Measurements from ENCODE around the gene GMNN. TPM values are rescaled to one million over a fixed set of nuclear protein-coding genes. Genes with fewer than 3 reads are reported as not detected.

GMNN gene
- total RNA-seq, 6 experiments from 2014 or later: 17.2 to 33.3 (median 27.4) TPM

- Mint-ChIP-seq H3K36me3 (ENCODE audit: low read depth) (0 out of 2 replicates have a peak, but pooled peaks cover 5% of the 10 kb centered on the region), H3K4me3 (no peak overlapping the region), H3K27ac (no peak overlapping the region), H3K27me3 (ENCODE audit: insufficient read depth) (no peaks in the 10 kb centered on the region; the same call in none of the 2 replicates), H3K9me3 (peaks cover 6% of the 10 kb centered on the region; the same call in 1 of the 2 replicates), H3K4me1 (ENCODE audit: low read depth) (no peaks in the 10 kb centered on the region)
- DNase-seq: no peak
- TF ChIP-seq, protein P1, sequence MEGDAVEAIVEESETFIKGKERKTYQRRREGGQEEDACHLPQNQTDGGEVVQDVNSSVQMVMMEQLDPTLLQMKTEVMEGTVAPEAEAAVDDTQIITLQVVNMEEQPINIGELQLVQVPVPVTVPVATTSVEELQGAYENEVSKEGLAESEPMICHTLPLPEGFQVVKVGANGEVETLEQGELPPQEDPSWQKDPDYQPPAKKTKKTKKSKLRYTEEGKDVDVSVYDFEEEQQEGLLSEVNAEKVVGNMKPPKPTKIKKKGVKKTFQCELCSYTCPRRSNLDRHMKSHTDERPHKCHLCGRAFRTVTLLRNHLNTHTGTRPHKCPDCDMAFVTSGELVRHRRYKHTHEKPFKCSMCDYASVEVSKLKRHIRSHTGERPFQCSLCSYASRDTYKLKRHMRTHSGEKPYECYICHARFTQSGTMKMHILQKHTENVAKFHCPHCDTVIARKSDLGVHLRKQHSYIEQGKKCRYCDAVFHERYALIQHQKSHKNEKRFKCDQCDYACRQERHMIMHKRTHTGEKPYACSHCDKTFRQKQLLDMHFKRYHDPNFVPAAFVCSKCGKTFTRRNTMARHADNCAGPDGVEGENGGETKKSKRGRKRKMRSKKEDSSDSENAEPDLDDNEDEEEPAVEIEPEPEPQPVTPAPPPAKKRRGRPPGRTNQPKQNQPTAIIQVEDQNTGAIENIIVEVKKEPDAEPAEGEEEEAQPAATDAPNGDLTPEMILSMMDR (IDR thresholded peaks at IDR 0.05): no peak
Observed at GRCh38 chr6:24755279-24755678, 19.5 kb upstream of the GMNN start.

- Mint-ChIP-seq H3K27me3 (ENCODE audit: insufficient read depth) (no peaks in the 10 kb centered on the region; the same call in none of the 2 replicates), H3K36me3 (ENCODE audit: low read depth) (no peaks in the 10 kb centered on the region), H3K9me3 (peaks cover 6% of the 10 kb centered on the region; the same call in 1 of the 2 replicates), H3K27ac (no peak overlapping the region), H3K4me3 (no peak overlapping the region), H3K4me1 (ENCODE audit: low read depth) (no peaks in the 10 kb centered on the region)
- TF ChIP-seq, protein P1 (IDR thresholded peaks at IDR 0.05): no peak
- no peak for DNase-seq
Observed at GRCh38 chr6:24757611-24758010, 17.1 kb upstream of the GMNN start.

DNA sequence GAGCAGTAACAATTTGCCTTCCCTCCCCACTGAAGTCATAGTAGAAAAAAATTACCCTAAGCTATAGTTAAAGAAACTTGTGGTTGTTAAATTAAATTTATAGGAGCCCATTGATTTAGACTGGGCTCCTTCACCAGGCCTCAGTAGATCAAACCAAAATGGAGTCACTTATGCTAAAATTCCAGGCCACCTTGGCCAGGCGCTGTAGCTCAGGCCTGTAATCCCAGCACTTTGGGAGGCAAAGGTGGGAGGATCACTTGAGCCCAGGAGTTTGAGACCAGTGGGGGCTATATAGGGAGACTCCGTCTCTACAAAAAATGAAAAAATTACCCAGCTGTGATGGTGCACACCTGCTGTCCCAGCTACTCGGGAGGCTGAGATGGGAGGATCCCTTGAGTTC, 15.0 kb upstream of the GMNN start:
- Mint-ChIP-seq H3K4me1 (ENCODE audit: low read depth) (no peaks in the 10 kb centered on the region), H3K36me3 (ENCODE audit: low read depth) (no peaks in the 10 kb centered on the region), H3K27ac (no peak overlapping the region), H3K4me3 (no peak overlapping the region), H3K27me3 (ENCODE audit: insufficient read depth) (no peaks in the 10 kb centered on the region; the same call in none of the 2 replicates), H3K9me3 (no peaks in the 10 kb centered on the region)
- TF ChIP-seq, protein P1 (IDR thresholded peaks at IDR 0.05): no peak
- DNase-seq: no peak

DNA sequence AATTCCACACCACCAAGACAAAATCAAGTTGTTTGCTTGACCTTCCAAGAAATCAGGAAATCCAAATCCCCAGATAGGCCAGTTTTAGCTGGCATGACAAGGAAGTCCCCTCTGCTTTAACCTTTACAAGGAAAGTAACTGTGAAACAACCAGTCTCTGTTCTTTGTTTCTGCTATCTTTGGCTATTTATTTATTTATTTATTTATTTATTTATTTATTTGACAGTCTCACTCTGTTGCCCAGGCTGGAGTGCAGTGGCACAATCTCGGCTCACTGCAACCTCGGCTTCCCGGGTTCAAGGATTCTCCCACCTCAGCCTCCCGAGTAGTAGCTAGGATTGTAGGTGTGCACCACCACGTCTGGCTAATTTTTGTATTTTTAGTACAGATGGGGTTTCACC, 14.5 kb upstream of the GMNN start:
- Mint-ChIP-seq H3K27ac (no peak overlapping the region), H3K36me3 (ENCODE audit: low read depth) (no peaks in the 10 kb centered on the region), H3K4me1 (ENCODE audit: low read depth) (no peaks in the 10 kb centered on the region), H3K9me3 (no peaks in the 10 kb centered on the region), H3K27me3 (ENCODE audit: insufficient read depth) (no peaks in the 10 kb centered on the region; the same call in none of the 2 replicates), H3K4me3 (no peak overlapping the region)
- no peak for DNase-seq
- TF ChIP-seq, protein P1 (IDR thresholded peaks at IDR 0.05): no peak

DNA sequence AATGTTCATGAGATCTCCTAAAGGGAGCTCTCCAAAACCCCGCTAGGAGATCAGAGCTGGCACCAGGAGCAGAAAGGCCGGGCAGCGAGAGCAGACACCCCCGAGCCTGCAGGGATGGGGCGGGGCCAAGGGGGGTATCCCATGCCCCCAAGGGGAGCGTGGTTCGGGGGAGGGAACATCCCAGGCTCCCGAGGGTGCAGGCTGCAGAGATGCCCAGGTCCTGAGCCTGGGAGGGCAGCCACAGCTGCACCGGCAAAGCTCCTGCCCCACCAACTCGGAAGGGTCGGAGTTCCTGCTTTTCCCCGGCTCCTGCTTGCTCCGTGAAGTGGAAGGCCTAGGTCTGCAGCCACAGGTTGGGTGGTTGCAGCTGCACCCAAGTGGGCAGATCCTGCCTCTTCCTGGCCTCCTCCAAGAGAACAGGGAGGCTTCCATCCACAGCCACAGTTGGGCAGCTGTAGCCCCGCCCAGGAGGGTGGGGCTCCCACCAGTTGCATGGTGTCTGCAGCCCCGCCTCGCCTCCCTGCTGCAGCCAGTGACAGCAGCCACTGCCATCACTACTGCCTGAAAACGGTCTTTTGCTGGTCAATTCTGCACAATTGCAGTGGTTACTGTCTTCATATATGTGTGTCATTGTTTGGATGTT, 13.4 kb upstream of the GMNN start:
- Mint-ChIP-seq H3K9me3 (no peaks in the 10 kb centered on the region), H3K4me3 (no peak overlapping the region), H3K27me3 (ENCODE audit: insufficient read depth) (no peaks in the 10 kb centered on the region; the same call in none of the 2 replicates), H3K4me1 (ENCODE audit: low read depth) (no peaks in the 10 kb centered on the region), H3K27ac (no peak overlapping the region), H3K36me3 (ENCODE audit: low read depth) (no peaks in the 10 kb centered on the region)
- TF ChIP-seq, protein P1 (IDR thresholded peaks at IDR 0.05): no peak
- DNase-seq: no peak

Measured in HFFc6 (cell line).